LNCaP clone FGC (cell line): ENCODE data around the gene DNAH14.
"Not testable (repeated sequence)": the region's sequence is repeated elsewhere in the genome, so short reads cannot be mapped to it uniquely, and the experiment has no call there.

ENCODE experiments used
- DNase-seq: peaks from one replicate; pipeline ENCODE4 v3.0.0-alpha.2; 2011; ENCODE audit warnings: low read depth
- H3K4me3 ChIP-seq: 2 replicates; pipeline ENCODE4 v1.5.1; 2011; ENCODE audit warnings: mild to moderate bottlenecking, low read depth, low read length, control low read depth
- CTCF ChIP-seq: IDR thresholded peaks from 2 replicates; pipeline ENCODE4 v1.5.1; 2012; ENCODE audit warnings: mild to moderate bottlenecking; ENCODE audit not compliant: control insufficient read depth, insufficient read depth; ENCODE audit errors: extremely low read depth

DNAH14 gene

GRCh38 chr1:224998185-224998584 is 68.7 kb downstream of the DNAH14 start:
- TF ChIP-seq CTCF: no peak
- H3K4me3 ChIP-seq: no peak overlapping the region
- DNase-seq: no peak

- H3K4me3 ChIP-seq: no peak overlapping the region
- no peak for DNase-seq
- no peak for TF ChIP-seq CTCF
These were observed 74.9 kb downstream of the DNAH14 start for GRCh38 chr1:225004396-225004795.

- DNase-seq, H3K4me3 ChIP-seq: not testable (repeated sequence)
These were observed 76.9 kb downstream of the DNAH14 start for GRCh38 chr1:225006352-225006751.

- not testable (repeated sequence) for DNase-seq
These were observed 78.6 kb downstream of the DNAH14 start for GRCh38 chr1:225008050-225008449.

GRCh38 chr1:225021037-225021436 is 91.6 kb downstream of the DNAH14 start:
- no peak for TF ChIP-seq CTCF
- DNase-seq: no peak
- no peak overlapping the region for H3K4me3 ChIP-seq

More at GRCh38 chr1:225008050-225008449, 78.6 kb downstream of the DNAH14 start:
- not testable (repeated sequence) for H3K4me3 ChIP-seq

- TF ChIP-seq CTCF: no peak
- no peak overlapping the region for H3K4me3 ChIP-seq
- DNase-seq: no peak
These were observed 97.2 kb downstream of the DNAH14 start for GRCh38 chr1:225026701-225027100.

GRCh38 chr1:225036441-225036840 is 107.0 kb downstream of the DNAH14 start:
- H3K4me3 ChIP-seq, DNase-seq: not testable (repeated sequence)

- H3K4me3 ChIP-seq: no peak overlapping the region
- TF ChIP-seq CTCF: no peak
- no peak for DNase-seq
These were observed 112.8 kb downstream of the DNAH14 start for GRCh38 chr1:225042263-225042662.

- DNase-seq: no peak
- H3K4me3 ChIP-seq: no peak overlapping the region
- no peak for TF ChIP-seq CTCF
These were observed 114.8 kb downstream of the DNAH14 start for GRCh38 chr1:225044258-225044657.
